ENCODE measurements around the gene CDH13. TPM values are rescaled to one million over a fixed set of nuclear protein-coding genes. Genes with fewer than 3 reads are reported as not detected.

CDH13 gene
- total RNA-seq, 1 experiment from 2014 or later: 49.3 TPM

- no peak for TF ChIP-seq CTCF (IDR thresholded peaks at IDR 0.05; ENCODE audit: unreplicated experiment)
- H3K36me3 Mint-ChIP-seq (ENCODE audit: insufficient read depth, unreplicated experiment): no peaks in the 10 kb centered on the region
- peaks cover 19% of the 10 kb centered on the region for H3K4me1 Mint-ChIP-seq (ENCODE audit: insufficient read depth, unreplicated experiment)
- H3K27ac Mint-ChIP-seq (ENCODE audit: low read depth, unreplicated experiment): no peak overlapping the region
- no peaks in the 10 kb centered on the region for H3K9me3 Mint-ChIP-seq (ENCODE audit: unreplicated experiment)
- intact Hi-C loops (cut with micrococcal nuclease): no loop called here
- POLR2A ChIA-PET: no interaction called here
- no peak for DNase-seq (ENCODE audit: unreplicated experiment)
- CTCF ChIA-PET: no interaction called here
- BruUV-seq (replicated peaks): no TSS peak
- H3K4me3 Mint-ChIP-seq (ENCODE audit: unreplicated experiment): no peak overlapping the region
- H3K27me3 Mint-ChIP-seq (ENCODE audit: insufficient read depth, unreplicated experiment): no peaks in the 10 kb centered on the region
Measured at GRCh38 chr16:83803811-83804210, 1177.0 kb downstream of the CDH13 start.

- TF ChIP-seq CTCF (IDR thresholded peaks at IDR 0.05; ENCODE audit: unreplicated experiment): no peak
- peaks cover 19% of the 10 kb centered on the region for H3K4me1 Mint-ChIP-seq (ENCODE audit: insufficient read depth, unreplicated experiment)
- BruUV-seq (replicated peaks): no TSS peak
- intact Hi-C loops (cut with micrococcal nuclease): no loop called here
- CTCF ChIA-PET: no interaction called here
- POLR2A ChIA-PET: no interaction called here
- H3K27ac Mint-ChIP-seq (ENCODE audit: low read depth, unreplicated experiment): no peak overlapping the region
- H3K9me3 Mint-ChIP-seq (ENCODE audit: unreplicated experiment): no peaks in the 10 kb centered on the region
- DNase-seq (ENCODE audit: unreplicated experiment): no peak
- peaks cover 5% of the 10 kb centered on the region for H3K36me3 Mint-ChIP-seq (ENCODE audit: insufficient read depth, unreplicated experiment)
- H3K27me3 Mint-ChIP-seq (ENCODE audit: insufficient read depth, unreplicated experiment): no peaks in the 10 kb centered on the region
- no peak overlapping the region for H3K4me3 Mint-ChIP-seq (ENCODE audit: unreplicated experiment)
Measured at GRCh38 chr16:83804366-83804765, 1177.6 kb downstream of the CDH13 start.

GRCh38 chr16:83806036-83806435, 1179.3 kb downstream of the CDH13 start:
- no peak for DNase-seq (ENCODE audit: unreplicated experiment)
- no peak overlapping the region for H3K27ac Mint-ChIP-seq (ENCODE audit: low read depth, unreplicated experiment)
- CTCF ChIA-PET: no interaction called here
- H3K27me3 Mint-ChIP-seq (ENCODE audit: insufficient read depth, unreplicated experiment): no peaks in the 10 kb centered on the region
- no peaks in the 10 kb centered on the region for H3K9me3 Mint-ChIP-seq (ENCODE audit: unreplicated experiment)
- intact Hi-C loops (cut with micrococcal nuclease): loop anchor here (5.0 kb wide), 1 partner anchor 119 kb away; no protein-coding TSS in a partner anchor
- H3K4me3 Mint-ChIP-seq (ENCODE audit: unreplicated experiment): no peak overlapping the region
- POLR2A ChIA-PET: no interaction called here
- no TSS peak for BruUV-seq (replicated peaks)
- peaks cover 19% of the 10 kb centered on the region for H3K4me1 Mint-ChIP-seq (ENCODE audit: insufficient read depth, unreplicated experiment)
- H3K36me3 Mint-ChIP-seq (ENCODE audit: insufficient read depth, unreplicated experiment): peaks cover 22% of the 10 kb centered on the region
- TF ChIP-seq CTCF (IDR thresholded peaks at IDR 0.05; ENCODE audit: unreplicated experiment): no peak

- ChIA-PET CTCF (interaction anchor here (1.7 kb wide), 1 partner anchor 120 kb away, joined by 5 read pairs; no protein-coding TSS in a partner anchor), POLR2A (no interaction called here)
- H3K4me3 Mint-ChIP-seq (ENCODE audit: unreplicated experiment): no peak overlapping the region
- peaks cover 29% of the 10 kb centered on the region for H3K36me3 Mint-ChIP-seq (ENCODE audit: insufficient read depth, unreplicated experiment)
- TF ChIP-seq CTCF (IDR thresholded peaks at IDR 0.05; ENCODE audit: unreplicated experiment): no peak
- no peak overlapping the region for H3K27ac Mint-ChIP-seq (ENCODE audit: low read depth, unreplicated experiment)
- no TSS peak for BruUV-seq (replicated peaks)
- no peak for DNase-seq (ENCODE audit: unreplicated experiment)
- H3K9me3 Mint-ChIP-seq (ENCODE audit: unreplicated experiment): no peaks in the 10 kb centered on the region
- intact Hi-C loops (cut with micrococcal nuclease): loop anchor here (5.0 kb wide), 1 partner anchor 119 kb away; no protein-coding TSS in a partner anchor
- peaks cover 13% of the 10 kb centered on the region for H3K4me1 Mint-ChIP-seq (ENCODE audit: insufficient read depth, unreplicated experiment)
- no peaks in the 10 kb centered on the region for H3K27me3 Mint-ChIP-seq (ENCODE audit: insufficient read depth, unreplicated experiment)
Measured at GRCh38 chr16:83806731-83807130, 1180.0 kb downstream of the CDH13 start.

All from MCF 10A (cell line).